ENCODE data around the gene EHD3.

The EHD3 gene

DNA sequence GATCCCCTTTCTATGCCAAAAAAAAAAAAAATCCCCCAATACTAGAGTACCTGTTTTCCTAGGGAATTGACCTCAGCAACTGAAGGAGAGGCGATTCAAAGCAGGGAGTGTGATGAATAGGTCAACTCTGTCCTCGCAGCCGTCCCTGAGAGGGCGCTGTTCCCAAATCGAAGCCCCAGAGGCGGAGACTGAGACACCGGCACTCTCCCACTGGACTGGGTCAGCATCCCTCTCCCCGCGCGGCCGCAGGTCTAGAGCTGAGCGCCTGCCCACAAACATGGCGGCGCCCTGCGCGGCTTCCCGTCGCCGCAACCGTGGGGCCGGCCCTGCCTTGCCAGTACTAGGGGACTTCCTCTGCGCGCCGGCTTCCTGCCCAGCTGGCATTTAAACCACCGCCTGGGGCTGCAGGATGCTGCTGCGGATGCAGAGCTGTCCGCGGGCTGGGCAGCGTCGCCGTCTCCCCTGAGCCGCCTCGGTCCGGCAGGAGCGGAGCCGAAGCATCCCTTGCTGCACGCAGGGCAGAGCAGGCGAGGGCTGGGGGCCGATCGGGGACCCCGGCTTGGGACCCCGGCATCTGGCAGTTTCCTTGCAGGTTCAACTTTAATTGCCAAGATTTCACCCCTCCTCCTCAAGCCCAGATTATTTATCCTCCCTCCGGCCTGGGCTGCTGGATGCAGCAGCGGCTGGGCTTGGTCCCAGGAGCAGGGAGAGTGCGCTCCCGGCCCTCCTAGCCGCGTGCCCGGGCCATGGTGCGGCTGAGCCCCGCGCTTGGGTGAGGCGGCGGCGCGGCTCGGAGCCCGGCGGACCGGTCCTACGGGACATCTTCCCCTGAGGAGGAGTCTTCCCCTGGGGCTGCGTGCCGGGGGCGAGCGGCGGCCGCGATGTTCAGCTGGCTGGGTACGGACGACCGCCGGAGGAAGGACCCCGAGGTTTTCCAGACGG, at the start of gene EHD3:
TSS of gene EHD3 (plus strand) at position 412 of the 942 bp plus-strand sequence. CDS start at position 882, 470 bp downstream.
- DNase-seq (ENCODE audit: low spot score) = no peak

GRCh38 chr2:31187166-31187565, 46.8 kb upstream of the EHD3 start:
- DNase-seq (ENCODE audit: low spot score) = no peak

- no peak for DNase-seq (ENCODE audit: low spot score)
Measured at GRCh38 chr2:31188131-31188530, 45.8 kb upstream of the EHD3 start.

- no peak for DNase-seq (ENCODE audit: low spot score)
Measured at GRCh38 chr2:31189141-31189540, 44.8 kb upstream of the EHD3 start.

- DNase-seq (ENCODE audit: low spot score) = no peak
Measured at GRCh38 chr2:31190188-31190587, 43.8 kb upstream of the EHD3 start.

GRCh38 chr2:31191931-31192330, 42.0 kb upstream of the EHD3 start:
- DNase-seq (ENCODE audit: low spot score) = no peak

- DNase-seq (ENCODE audit: low spot score) = no peak
Measured at GRCh38 chr2:31192396-31192795, 41.6 kb upstream of the EHD3 start.

DNA sequence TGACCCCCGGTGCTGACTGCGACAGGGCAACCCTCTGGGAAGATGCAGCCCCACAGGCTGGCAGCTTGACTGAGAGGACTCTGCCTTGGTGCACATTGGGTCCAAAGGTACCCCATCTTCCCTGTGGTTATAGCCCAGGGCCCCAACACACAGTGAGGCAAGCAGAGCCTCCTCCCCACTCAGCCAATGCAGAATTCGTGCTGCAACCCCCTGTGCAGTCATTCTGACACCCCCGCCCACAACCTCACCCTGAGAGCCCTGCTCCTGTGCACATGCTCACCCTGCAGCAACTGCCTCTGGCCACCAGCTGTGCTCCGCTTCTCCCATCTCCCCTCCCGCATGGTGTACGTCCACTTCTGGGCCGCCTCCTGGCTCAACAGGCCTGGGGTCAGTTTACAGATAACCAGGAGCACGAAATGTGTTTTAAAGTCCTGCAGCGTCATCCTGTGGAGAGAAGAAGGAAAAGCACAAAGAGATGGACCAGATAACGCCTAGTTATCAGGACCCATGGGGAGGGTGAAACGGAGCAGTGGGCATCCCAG, 41.0 kb upstream of the EHD3 start:
- DNase-seq (ENCODE audit: low spot score) = no peak

- no peak for DNase-seq (ENCODE audit: low spot score)
Measured at GRCh38 chr2:31193806-31194205, 40.1 kb upstream of the EHD3 start.

- no peak for DNase-seq (ENCODE audit: low spot score)
Measured at GRCh38 chr2:31196622-31197021, 37.3 kb upstream of the EHD3 start.

DNA sequence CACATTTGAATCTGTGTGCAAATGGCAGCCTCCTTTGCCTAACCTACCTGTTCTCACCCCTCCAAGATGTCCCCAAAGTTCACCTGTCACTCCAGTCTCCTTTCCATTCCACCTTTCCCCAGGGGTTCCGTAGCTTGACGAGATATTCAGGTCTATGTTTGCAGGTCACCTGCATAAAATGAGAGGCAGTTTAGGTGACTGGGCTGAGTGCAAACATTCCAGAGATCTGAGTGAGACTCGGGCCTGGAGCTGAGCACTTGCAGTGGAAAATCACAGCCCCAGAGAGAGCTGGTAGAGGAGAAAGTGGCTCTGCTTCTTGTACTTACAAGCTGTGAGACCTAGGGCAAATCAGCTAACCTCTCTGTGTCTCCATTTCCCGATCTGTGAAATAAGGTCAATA, 36.8 kb upstream of the EHD3 start:
- no peak for DNase-seq (ENCODE audit: low spot score)

- no peak for DNase-seq (ENCODE audit: low spot score)
Measured at GRCh38 chr2:31197669-31198068, 36.3 kb upstream of the EHD3 start.

- no peak for DNase-seq (ENCODE audit: low spot score)
Measured at GRCh38 chr2:31199206-31199605, 34.7 kb upstream of the EHD3 start.

GRCh38 chr2:31200972-31201371, 33.0 kb upstream of the EHD3 start:
- no peak for DNase-seq (ENCODE audit: low spot score)

DNA sequence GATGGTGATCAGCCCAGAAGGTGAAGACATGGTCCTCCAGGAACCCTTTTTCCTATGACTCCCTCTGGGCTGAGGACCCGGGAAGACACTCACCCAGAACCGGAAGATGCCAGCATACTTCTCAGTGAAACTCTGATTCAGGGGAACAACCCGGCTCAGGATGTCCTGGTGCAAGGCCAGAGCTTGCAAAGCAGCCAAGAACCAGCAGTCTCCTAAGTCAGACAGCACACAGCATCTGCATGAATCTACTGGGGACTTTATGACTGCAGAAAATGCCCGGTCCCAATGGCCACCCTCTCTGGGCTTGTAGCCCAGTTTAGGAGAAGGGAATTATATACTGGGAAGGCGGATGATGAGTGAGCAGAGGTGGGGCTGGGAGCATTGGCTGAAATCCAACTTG, 31.9 kb upstream of the EHD3 start:
- no peak for DNase-seq (ENCODE audit: low spot score)

DNA sequence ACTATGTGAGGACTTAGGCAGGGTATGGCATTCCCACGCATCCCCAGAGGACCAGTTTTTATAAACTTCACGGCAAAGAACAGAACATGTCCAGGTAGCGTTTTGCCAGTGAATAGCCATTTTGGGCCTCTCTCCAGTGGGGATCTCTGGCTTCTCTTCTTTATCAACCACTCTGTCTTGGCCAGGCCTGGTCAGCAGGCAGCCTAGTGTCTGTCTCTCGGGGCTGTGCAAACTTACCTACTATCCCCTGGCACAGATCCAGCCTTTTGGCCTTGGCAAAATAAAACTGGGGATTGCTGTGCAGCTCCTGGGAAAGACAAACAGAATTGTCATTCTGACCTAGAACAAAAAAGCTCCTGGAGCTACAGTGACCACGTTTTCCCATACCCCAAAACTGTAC, 31.1 kb upstream of the EHD3 start:
- no peak for DNase-seq (ENCODE audit: low spot score)

DNA sequence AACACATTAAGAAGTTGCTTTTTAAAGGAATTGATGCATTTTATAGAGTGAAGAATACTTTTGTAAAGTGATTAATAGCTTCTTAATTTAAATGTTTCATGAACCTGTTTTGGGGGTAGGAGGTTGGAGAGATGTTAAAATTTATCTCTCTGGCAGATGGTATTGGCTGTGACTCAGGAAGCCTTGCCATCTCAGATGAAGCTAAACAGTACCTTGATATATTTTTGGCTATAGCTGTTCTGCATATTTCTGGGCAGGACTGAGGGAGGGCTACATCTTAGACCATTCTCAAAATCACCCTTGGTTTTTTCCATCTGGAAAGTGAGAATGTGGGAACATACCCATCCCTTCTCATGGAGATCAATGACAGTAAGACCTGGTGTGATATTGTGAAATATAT, 30.0 kb upstream of the EHD3 start:
- no peak for DNase-seq (ENCODE audit: low spot score)

GRCh38 chr2:31204783-31205182, 29.2 kb upstream of the EHD3 start:
- no peak for DNase-seq (ENCODE audit: low spot score)

GRCh38 chr2:31205186-31205585, 28.8 kb upstream of the EHD3 start:
- no peak for DNase-seq (ENCODE audit: low spot score)

- no peak for DNase-seq (ENCODE audit: low spot score)
Measured at GRCh38 chr2:31205613-31206012, 28.3 kb upstream of the EHD3 start.

DNA sequence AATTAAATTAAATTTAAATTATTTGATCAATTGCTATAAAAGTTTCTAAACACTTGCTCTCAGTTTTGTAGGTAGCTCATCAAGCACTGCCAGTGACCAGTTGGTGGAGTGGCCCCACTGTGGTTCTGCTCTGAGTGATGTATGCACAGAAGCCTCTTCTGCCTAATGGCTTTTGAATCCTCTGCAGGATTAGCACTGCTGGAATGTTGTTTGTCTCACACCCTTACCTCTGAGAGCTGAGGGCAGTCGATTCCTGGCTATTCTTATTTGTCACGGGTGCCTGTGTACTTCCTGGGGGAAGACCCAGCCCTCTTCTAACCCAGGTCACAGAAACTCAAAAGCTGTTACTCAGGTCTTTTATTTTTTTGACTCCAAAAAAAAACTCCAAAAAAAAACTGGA, 26.2 kb upstream of the EHD3 start:
- DNase-seq (ENCODE audit: low spot score) = no peak

- no peak for DNase-seq (ENCODE audit: low spot score)
Measured at GRCh38 chr2:31208240-31208639, 25.7 kb upstream of the EHD3 start.

DNA sequence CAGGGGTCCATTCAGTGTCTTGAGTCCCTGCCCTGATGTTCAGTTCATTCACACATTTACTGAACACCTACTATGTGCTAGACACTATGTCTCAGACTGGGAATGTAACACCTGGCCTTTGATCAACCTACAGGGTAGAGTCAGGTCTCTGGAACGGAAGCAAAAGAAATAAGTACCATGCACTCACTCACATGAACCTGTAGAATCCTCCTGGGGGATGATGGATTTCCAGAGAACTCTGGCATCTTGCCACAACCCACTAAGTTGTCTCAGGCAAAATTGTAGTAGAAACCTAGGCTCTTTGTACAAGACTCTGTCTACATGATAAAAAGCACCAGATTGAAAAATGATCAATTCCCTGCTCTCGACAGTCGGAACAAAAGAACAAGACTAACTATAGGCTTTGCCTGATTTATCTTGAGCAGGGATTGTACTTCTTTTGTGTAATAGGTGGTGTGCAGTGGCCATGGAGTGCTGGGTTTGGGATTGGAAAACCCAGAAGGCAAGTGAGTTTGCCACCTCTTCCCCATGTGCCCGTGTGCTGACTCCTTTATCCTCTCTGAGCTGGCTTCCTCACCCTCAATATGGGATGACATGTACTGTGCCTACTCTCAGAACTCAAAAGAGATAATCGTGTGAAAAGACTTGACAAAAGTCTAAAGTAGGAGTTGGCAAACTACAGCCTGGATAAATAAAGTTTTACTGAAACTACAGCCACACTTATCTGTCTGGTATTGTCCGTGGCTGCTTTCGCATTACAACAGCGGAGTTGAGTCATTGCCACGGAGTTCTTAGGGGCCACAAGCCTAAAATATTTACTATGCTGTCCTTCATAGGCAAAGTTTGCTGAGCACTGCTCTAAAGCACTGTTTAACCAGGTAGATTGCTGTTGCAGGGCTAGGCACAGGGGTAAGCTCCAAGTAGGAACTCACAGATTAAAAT, 21.0 kb upstream of the EHD3 start:
- no peak for DNase-seq (ENCODE audit: low spot score)
